Activated CD4-positive, alpha-beta T cell treated with anti-CD3 and anti-CD28 coated beads, Interleukin-2, amount 50 U/mL, for 1 hour (primary cell): Measurements from ENCODE around the gene PLCH2.

ENCODE experiments used
- DNase-seq: peaks from one replicate; pipeline ENCODE4 v3.0.0-alpha.2; 2020

Gene PLCH2

GRCh38 chr1:2516124-2516523 lies 40.0 kb downstream of the PLCH2 start:
- no peak for DNase-seq

GRCh38 chr1:2516946-2517345 lies 40.9 kb downstream of the PLCH2 start:
- no peak for DNase-seq

- no peak for DNase-seq
Observed at GRCh38 chr1:2517966-2518365, 41.9 kb downstream of the PLCH2 start.

DNA sequence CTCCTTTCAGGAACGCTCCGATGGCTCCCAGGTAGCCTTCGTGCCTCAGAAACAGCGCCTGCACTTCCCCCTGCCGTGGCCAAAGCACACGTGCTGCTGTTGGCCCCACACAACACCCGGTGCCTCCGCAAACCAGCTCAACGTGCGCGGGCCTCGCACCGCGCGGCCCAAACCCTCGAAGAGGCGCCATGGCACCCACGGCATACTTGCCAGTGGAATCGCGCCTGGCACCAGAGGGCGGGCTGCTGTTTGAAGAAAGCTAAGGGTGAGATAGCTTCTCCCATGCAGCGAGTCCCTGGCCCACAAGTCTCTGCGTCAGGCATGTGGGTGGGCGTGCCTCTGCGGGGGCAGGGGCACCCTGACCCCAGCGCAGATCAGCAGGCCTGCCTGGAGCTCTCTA lies 42.4 kb downstream of the PLCH2 start:
- DNase-seq: no peak

DNA sequence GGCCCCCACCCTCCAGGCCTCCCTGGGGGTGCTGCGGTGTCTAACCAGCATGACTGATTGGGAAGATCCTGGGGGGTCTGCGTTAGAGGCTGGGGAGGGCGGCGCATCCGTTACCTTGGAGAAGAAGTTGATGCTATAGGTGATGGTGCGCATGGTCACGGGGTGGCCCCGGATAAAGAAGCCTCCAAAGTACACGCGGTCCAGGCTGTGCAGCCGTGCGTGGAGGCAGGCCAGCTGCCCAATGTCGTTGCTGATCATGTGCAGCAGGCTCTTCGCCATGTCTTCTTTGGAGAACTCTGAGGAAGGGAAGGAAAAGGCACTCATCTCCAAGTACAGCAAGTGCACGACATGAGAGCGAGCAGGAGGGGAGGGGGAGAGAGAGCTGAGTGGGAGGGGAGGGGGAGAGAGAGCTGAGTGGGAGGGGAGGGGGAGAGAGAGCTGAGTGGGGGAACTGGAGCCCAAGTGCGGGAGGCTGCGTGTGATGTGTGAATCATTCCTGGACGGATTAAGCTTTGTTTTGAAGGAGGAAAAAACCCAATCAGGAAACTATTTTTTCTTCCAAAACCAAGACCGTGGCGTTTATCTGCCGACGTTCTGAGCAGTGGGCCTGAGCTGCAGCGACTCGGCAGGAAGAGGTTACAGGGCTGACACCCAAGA lies 43.1 kb downstream of the PLCH2 start:
- DNase-seq: no peak

GRCh38 chr1:2519729-2520128 lies 43.6 kb downstream of the PLCH2 start:
- DNase-seq: no peak

GRCh38 chr1:2520206-2520605 lies 44.1 kb downstream of the PLCH2 start:
- DNase-seq: no peak

DNA sequence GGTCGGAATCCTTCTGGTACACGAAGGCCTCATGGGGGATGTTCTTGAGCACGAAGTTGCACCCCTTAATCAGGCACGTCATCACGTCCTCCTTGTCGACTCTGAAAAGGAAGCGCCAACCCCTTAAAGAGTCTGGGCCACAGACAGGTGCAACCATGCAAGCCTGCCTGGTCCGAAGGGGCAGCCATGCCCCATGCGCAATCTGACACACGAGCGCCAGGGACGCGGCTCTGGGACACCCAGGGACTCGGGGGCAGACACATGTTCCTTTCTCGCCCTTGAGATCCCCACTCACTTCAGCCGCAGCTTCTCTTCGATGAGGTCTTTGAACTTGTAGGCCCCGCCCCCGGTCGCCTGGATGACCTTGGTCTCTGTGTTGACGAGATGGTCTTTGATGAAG lies 44.7 kb downstream of the PLCH2 start:
- no peak for DNase-seq

DNA sequence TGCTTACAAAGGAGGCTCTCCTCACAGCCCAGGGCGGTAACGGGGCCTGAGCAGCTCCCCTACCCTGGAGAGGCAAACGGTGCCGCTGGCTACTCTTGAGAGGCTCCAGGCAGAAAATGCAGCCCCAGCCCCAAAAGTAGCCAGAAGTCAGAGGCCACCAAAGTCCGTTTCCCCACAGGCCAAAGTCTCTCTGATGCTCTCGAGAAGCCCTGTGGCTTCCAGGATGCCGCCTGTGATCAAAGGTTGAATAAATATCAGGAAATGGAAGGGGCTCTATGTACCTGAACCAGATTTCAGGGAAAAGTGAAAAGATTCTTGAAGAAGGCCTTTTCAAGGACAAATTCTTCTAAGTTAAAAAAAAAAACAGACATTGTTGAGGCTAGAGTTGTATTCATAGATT lies 46.1 kb downstream of the PLCH2 start:
- no peak for DNase-seq

- peak; percentile 34 for DNase-seq
Observed at GRCh38 chr1:2523191-2523890, 47.3 kb downstream of the PLCH2 start.

- peak; percentile 52 for DNase-seq
Observed at GRCh38 chr1:2523891-2524609, 48.0 kb downstream of the PLCH2 start.

- DNase-seq: no peak
Observed at GRCh38 chr1:2525572-2525919, 49.5 kb downstream of the PLCH2 start.

DNA sequence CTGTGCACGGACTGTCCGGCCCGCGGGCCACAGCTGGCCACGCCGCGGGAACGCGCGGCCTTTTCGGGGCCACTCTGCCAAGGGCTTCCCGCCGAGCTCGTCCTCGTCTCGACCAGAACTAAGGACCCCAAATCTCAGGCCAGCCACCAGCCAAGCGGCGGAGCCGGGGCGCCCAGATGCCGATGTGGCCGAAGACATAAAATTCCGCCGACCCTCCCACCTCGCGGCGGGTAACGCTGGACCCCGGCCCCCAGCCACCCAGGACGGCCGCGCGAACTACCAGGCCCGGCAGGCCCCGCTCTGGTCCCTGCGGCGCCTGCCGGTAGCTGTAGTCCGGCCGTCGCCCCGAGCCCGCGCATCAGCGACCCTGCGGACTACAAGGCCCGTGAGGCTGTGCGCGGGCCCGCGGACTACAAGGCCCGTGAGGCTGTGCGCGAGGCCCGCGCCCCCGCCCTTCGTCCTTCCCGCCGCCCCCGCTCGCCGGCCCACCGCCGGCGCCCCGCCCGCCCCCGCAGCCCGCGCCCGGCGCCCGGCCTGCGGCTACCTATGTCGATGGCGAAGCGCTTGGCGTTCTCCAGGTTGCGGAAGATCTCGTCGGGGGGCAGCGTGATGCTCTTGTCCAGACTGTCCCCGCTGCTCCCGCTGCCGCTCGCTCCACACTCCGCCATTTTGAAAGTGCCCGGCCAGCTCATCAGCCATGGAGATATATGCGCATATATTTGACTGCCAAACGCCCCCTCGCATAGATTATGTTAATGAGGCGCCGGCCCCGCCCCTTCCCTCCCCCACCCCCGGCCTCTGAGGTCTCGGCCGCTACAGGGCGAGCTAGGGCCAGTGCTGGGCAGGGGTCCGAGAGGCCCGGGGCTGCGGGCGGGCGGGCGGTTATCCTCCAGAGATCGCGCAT lies 50.1 kb downstream of the PLCH2 start, which contains the start of gene PANK4:
PANK4 (minus strand) TSS at position 677 of the 904 bp plus-strand sequence; CDS start at position 668, 9 bp downstream.
- DNase-seq: peak; percentile 86

GRCh38 chr1:2526824-2527555 lies 50.9 kb downstream of the PLCH2 start:
- DNase-seq: no peak

GRCh38 chr1:2527556-2527860 lies 51.4 kb downstream of the PLCH2 start:
- no peak for DNase-seq

DNA sequence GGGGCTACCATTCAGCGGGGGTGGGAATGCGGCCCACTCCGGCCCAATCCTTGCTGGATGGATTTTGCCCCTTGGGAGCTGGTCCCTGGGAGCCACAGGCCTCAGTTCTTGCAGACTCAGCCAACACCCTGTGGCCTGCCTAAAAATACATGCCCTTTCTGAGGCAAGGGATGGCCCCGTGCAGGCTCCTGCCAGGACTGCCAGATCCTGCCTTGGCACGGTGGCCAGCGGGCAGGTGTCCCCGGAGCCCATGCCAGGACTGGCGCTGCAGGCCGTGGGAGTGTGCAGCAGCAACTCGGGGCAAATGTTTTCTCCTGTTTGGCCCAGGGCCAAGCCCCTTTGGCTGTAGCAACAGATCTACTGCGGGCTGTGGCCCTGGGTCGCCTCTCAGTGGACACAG lies 51.9 kb downstream of the PLCH2 start:
- no peak for DNase-seq

- DNase-seq: no peak
Observed at GRCh38 chr1:2528611-2528965, 52.5 kb downstream of the PLCH2 start.

GRCh38 chr1:2528966-2529783 lies 53.1 kb downstream of the PLCH2 start:
- peak; percentile 54 for DNase-seq

- DNase-seq: no peak
Observed at GRCh38 chr1:2529784-2530512, 53.9 kb downstream of the PLCH2 start, which contains the start of gene HES5. TSS of gene HES5 (minus strand) at chr1:2530263. CDS start at chr1:2530164, 99 bp downstream.

DNA sequence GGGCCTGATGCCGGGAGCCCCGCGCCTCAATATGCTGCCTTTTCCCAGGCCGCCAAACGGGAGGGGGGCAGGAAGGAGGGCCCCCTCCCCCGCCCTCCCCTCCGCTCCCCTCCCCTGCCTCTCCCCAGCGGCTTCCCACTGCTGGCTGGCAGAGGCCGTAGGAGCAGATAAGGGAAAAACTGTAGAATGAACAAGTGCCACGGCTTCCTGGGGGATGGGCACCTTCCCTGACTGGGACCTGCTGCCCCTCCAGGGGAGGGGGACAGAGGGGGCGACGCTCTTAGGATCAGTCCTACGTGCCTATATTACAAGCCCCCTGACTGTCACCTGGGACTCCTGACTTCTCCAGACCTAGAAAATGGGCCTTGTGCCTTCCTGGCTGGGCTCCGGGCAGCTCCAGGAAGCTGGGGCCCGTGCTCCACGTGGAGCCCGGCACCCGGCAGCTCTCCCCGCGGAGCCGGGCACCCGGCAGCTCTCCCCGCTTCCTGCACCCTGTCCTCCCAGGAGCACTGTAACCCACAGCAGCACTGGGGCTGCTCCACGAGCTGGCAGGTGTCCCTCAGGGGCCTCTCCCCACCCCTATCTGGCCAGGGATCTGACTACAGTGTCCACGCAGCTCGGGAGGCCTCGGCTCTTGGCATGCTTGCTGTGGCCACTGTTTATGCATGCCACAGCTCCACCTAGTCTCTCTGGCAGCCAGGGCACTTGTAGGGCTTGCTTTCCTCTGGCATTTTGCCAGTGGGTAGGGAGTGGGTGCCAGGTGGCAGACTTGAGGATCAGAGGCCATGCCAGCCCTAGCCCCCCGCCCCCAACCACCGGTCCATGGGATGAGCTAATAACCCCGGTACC lies 54.6 kb downstream of the PLCH2 start:
- no peak for DNase-seq
